8988T (cell line): Measurements from ENCODE around the gene VPS50.
"Not testable (repeated sequence)": the region's sequence is repeated elsewhere in the genome, so short reads cannot be mapped to it uniquely, and the experiment has no call there.

ENCODE experiments used
- DNase-seq: peaks from one replicate; pipeline ENCODE4 v3.0.0; 2011

Gene VPS50

GRCh38 chr7:93245525-93246432 lies 13.6 kb downstream of the VPS50 start:
- DNase-seq: no peak

GRCh38 chr7:93249491-93250148 lies 17.5 kb downstream of the VPS50 start:
- DNase-seq: no peak

GRCh38 chr7:93258661-93259060 lies 26.5 kb downstream of the VPS50 start:
- no peak for DNase-seq

- no peak for DNase-seq
These were observed 30.4 kb downstream of the VPS50 start for GRCh38 chr7:93262535-93262934.

GRCh38 chr7:93265220-93265619 lies 33.1 kb downstream of the VPS50 start:
- no peak for DNase-seq

- DNase-seq: no peak
These were observed 47.4 kb downstream of the VPS50 start for GRCh38 chr7:93279541-93279940.

GRCh38 chr7:93284908-93285307 lies 52.7 kb downstream of the VPS50 start:
- no peak for DNase-seq

GRCh38 chr7:93293229-93293628 lies 61.1 kb downstream of the VPS50 start:
- DNase-seq: no peak

GRCh38 chr7:93298206-93298605 lies 66.0 kb downstream of the VPS50 start:
- no peak for DNase-seq

GRCh38 chr7:93298671-93299070 lies 66.5 kb downstream of the VPS50 start:
- no peak for DNase-seq

- DNase-seq: no peak
These were observed 69.6 kb downstream of the VPS50 start for GRCh38 chr7:93301736-93302135.

- no peak for DNase-seq
These were observed 75.0 kb downstream of the VPS50 start for GRCh38 chr7:93307131-93307660.

GRCh38 chr7:93307943-93308342 lies 75.8 kb downstream of the VPS50 start:
- no peak for DNase-seq

GRCh38 chr7:93310346-93310745 lies 78.2 kb downstream of the VPS50 start:
- DNase-seq: no peak

- DNase-seq: no peak
These were observed 82.3 kb downstream of the VPS50 start for GRCh38 chr7:93314449-93314848.

GRCh38 chr7:93315896-93316295 lies 83.7 kb downstream of the VPS50 start:
- DNase-seq: no peak

GRCh38 chr7:93316730-93317129 lies 84.6 kb downstream of the VPS50 start:
- DNase-seq: no peak

- DNase-seq: no peak
These were observed 88.7 kb downstream of the VPS50 start for GRCh38 chr7:93320887-93321286.

- not testable (repeated sequence) for DNase-seq
These were observed 94.1 kb downstream of the VPS50 start for GRCh38 chr7:93326291-93326690.

GRCh38 chr7:93327006-93327633 lies 95.0 kb downstream of the VPS50 start:
- DNase-seq: no peak

- DNase-seq: no peak
These were observed 99.5 kb downstream of the VPS50 start for GRCh38 chr7:93331706-93332105.

- no peak for DNase-seq
These were observed 100.0 kb downstream of the VPS50 start for GRCh38 chr7:93332172-93332571.

- no peak for DNase-seq
These were observed 104.9 kb downstream of the VPS50 start for GRCh38 chr7:93337052-93337451.

GRCh38 chr7:93342178-93342577 lies 110.0 kb downstream of the VPS50 start:
- not testable (repeated sequence) for DNase-seq
